Suprapubic skin (tissue), 4 donors: ENCODE data around the gene EPPIN. TPM values are rescaled to one million over a fixed set of nuclear protein-coding genes. Genes with fewer than 3 reads are reported as not detected.

Experiments used
- DNase-seq, 2 donors: peaks; one replicate each; pipeline ENCODE4 v3.0.0-alpha.2; 2019; ENCODE audit warnings: low spot score in 2 of 2
- H3K27ac ChIP-seq: fragments of 200-600 bp; sonication (generic); one replicate; pipeline ENCODE4 v1.5.1; 2019
- H3K27me3 ChIP-seq: fragments of 200-600 bp; sonication (generic); one replicate; pipeline ENCODE4 v1.5.1; 2019
- H3K36me3 ChIP-seq: fragments of 200-600 bp; sonication (generic); one replicate; pipeline ENCODE4 v1.5.1; 2019
- H3K4me1 ChIP-seq: fragments of 200-600 bp; sonication (generic); one replicate; pipeline ENCODE4 v1.5.1; 2019
- H3K4me3 ChIP-seq: fragments of 200-600 bp; sonication (generic); one replicate; pipeline ENCODE4 v1.5.1; 2019; ENCODE audit warnings: mild to moderate bottlenecking
- H3K9me3 ChIP-seq: fragments of 200-600 bp; sonication (generic); one replicate; pipeline ENCODE4 v1.5.1; 2019
- CTCF ChIP-seq, 2 donors: fragments of 200-600 bp in 1 of 2; fragments of 450-650 bp in 1 of 2; sonication (generic) in 1 of 2; IDR thresholded peaks; one replicate each; pipeline ENCODE4 v1.5.1; 2016 to 2019; ENCODE audit warnings: antibody characterized with exemption in 2 of 2, mild to moderate bottlenecking in 1 of 2, moderate library complexity in 1 of 2
- EP300 ChIP-seq: sonication (generic); formaldehyde crosslinking; IDR thresholded peaks from one replicate; pipeline ENCODE4 v1.6.1; 2017; ENCODE audit warnings: antibody characterized with exemption
- POLR2A ChIP-seq, 2 donors: fragments of 450-650 bp; IDR thresholded peaks; one replicate each; pipeline ENCODE4 v1.6.1; 2017; ENCODE audit warnings: antibody characterized with exemption in 2 of 2, mild to moderate bottlenecking in 2 of 2, moderate library complexity in 2 of 2
- POLR2AphosphoS5 ChIP-seq, 3 donors: sonication (generic); formaldehyde crosslinking; IDR thresholded peaks; one replicate each; pipeline ENCODE4 v1.6.1; 2017; ENCODE audit warnings: antibody characterized with exemption in 3 of 3
- WGBS: methylation state at CpG from one replicate; pipeline ENCODE4 v1.1.5; 2018; 5-methylcytosine and 5-hydroxymethylcytosine counted together
- total RNA-seq, 4 donors: library from RNA; depleted of rRNA; stranded (reverse); fragments of >200 nt; gene quantifications; one replicate each; pipeline ENCODE4 v1.1.0, GENCODE V29; 2016

Gene EPPIN
- total RNA-seq, 4 donors from 2014 or later, result 0.42 TPM; not detected in 3

GRCh38 chr20:45507011-45507820 is 40.0 kb downstream of the EPPIN start:
- Histone ChIP-seq H3K27me3 (no peaks in the 10 kb centered on the region), H3K4me1 (no peaks in the 10 kb centered on the region), H3K9me3 (no peaks in the 10 kb centered on the region), H3K36me3 (no peaks in the 10 kb centered on the region), H3K27ac (no peak overlapping the region), H3K4me3 (no peak overlapping the region)
- DNase-seq, result no peak
- 72% methylated on average over 5 of the region's 5 CpGs for WGBS
- TF ChIP-seq CTCF (IDR thresholded peaks at IDR 0.05), result no peak
- TF ChIP-seq POLR2A (IDR thresholded peaks at IDR 0.05), result no peak
- TF ChIP-seq EP300, result no peak
- TF ChIP-seq POLR2AphosphoS5 (IDR thresholded peaks at IDR 0.05), result no peak

DNA sequence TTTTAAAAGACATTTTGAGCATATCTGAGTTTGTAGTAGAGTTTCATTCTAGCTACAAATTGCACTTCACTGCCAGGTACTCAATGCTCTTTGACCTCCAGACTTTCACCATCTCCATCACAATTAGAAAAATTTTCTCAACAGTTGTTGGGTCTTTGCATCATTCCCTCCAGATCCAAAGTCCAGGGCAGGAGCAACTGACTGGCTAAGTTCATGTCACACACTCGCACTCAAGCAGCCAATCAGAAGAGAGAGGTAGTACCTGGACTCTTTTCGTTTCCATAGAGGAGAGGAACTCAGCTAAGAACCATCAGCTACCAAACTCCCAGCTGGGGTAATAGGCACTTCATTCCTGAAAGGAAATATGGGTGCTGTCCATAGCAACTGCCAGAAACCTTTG is 40.8 kb downstream of the EPPIN start:
- H3K36me3 ChIP-seq, result no peaks in the 10 kb centered on the region
- H3K4me1 ChIP-seq, result no peaks in the 10 kb centered on the region
- DNase-seq, result no peak
- WGBS, result 85% methylated on average over 2 of the region's 2 CpGs
- H3K4me3 ChIP-seq, result no peak overlapping the region
- no peaks in the 10 kb centered on the region for H3K9me3 ChIP-seq
- H3K27me3 ChIP-seq, result peaks cover 3% of the 10 kb centered on the region
- no peak overlapping the region for H3K27ac ChIP-seq
- no peak for TF ChIP-seq EP300
- TF ChIP-seq POLR2A (IDR thresholded peaks at IDR 0.05), result no peak
- TF ChIP-seq POLR2AphosphoS5 (IDR thresholded peaks at IDR 0.05), result no peak
- no peak for TF ChIP-seq CTCF (IDR thresholded peaks at IDR 0.05)

GRCh38 chr20:45503403-45503802 is 43.8 kb downstream of the EPPIN start:
- H3K27me3 ChIP-seq, result peaks cover 20% of the 10 kb centered on the region

DNA sequence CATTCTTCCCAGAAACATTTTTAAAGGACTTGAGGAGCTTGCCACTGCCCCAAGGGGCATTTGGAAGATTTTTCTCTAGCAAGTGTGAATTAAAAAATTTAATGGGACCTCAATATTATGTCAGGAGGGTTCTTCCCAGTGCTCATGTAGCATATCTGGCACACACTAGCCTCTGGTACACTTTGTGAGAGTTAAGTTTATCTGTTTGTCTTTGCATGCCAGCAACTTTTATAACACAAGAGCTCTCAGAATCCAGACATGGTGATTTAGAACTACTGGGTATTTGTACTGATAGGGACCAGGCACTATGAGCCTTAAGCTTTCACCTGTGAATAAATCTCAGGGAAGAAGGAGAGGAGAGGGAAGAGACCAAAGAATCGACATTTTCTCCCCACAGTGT is 44.6 kb downstream of the EPPIN start:
- Histone ChIP-seq H3K9me3 (no peaks in the 10 kb centered on the region), H3K4me3 (no peak overlapping the region), H3K4me1 (no peaks in the 10 kb centered on the region), H3K27ac (no peak overlapping the region), H3K27me3 (peaks cover 29% of the 10 kb centered on the region), H3K36me3 (no peaks in the 10 kb centered on the region)
- DNase-seq, result no peak
- TF ChIP-seq CTCF (IDR thresholded peaks at IDR 0.05) (no peak), POLR2A (IDR thresholded peaks at IDR 0.05) (no peak), EP300 (no peak), POLR2AphosphoS5 (IDR thresholded peaks at IDR 0.05) (no peak)
- 63% methylated on average over 1 of the region's 1 CpG for WGBS

More at GRCh38 chr20:45503403-45503802, 43.8 kb downstream of the EPPIN start:
- 53% methylated on average over 2 of the region's 2 CpGs for WGBS
- Histone ChIP-seq H3K4me1 (no peaks in the 10 kb centered on the region), H3K27ac (no peak overlapping the region), H3K9me3 (no peaks in the 10 kb centered on the region), H3K36me3 (no peaks in the 10 kb centered on the region), H3K4me3 (no peak overlapping the region)
- TF ChIP-seq EP300, result no peak
- no peak for TF ChIP-seq POLR2A (IDR thresholded peaks at IDR 0.05)
- no peak for TF ChIP-seq POLR2AphosphoS5 (IDR thresholded peaks at IDR 0.05)
- no peak for TF ChIP-seq CTCF (IDR thresholded peaks at IDR 0.05)
- DNase-seq, result no peak

DNA sequence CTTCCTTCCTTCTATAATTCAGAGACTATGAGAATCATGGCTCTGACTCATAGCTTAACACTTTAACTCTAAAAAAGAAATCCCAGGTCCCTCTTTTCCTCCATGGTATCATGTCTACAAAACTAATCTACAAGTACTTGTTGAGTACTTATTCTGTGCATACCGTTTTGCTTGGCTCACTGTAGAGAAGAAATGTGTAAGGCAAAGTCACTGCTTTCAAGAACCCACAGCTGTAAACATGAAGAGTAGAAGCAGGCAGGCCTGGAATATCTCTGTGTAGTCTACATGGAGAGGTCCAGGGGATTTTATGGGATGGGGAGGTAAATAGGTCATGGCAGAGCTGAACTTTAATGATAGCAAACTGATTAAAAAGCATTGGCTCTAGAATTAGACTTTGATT is 45.6 kb downstream of the EPPIN start:
- H3K27me3 ChIP-seq, result peaks cover 33% of the 10 kb centered on the region
- no peak overlapping the region for H3K27ac ChIP-seq
- no peaks in the 10 kb centered on the region for H3K9me3 ChIP-seq
- H3K4me1 ChIP-seq, result no peaks in the 10 kb centered on the region
- DNase-seq, result no peak
- H3K36me3 ChIP-seq, result no peaks in the 10 kb centered on the region
- WGBS, result 89% methylated on average over 1 of the region's 1 CpG
- TF ChIP-seq POLR2AphosphoS5 (IDR thresholded peaks at IDR 0.05), result no peak
- TF ChIP-seq POLR2A (IDR thresholded peaks at IDR 0.05), result no peak
- no peak for TF ChIP-seq CTCF (IDR thresholded peaks at IDR 0.05)
- TF ChIP-seq EP300, result no peak
- no peak overlapping the region for H3K4me3 ChIP-seq
